ENCODE data around the gene CCDC91. TPM values are rescaled to one million over a fixed set of nuclear protein-coding genes. Genes with fewer than 3 reads are reported as not detected.

CCDC91 gene
- total RNA-seq, 1 experiment from 2014 or later, result 15.7 TPM

DNA sequence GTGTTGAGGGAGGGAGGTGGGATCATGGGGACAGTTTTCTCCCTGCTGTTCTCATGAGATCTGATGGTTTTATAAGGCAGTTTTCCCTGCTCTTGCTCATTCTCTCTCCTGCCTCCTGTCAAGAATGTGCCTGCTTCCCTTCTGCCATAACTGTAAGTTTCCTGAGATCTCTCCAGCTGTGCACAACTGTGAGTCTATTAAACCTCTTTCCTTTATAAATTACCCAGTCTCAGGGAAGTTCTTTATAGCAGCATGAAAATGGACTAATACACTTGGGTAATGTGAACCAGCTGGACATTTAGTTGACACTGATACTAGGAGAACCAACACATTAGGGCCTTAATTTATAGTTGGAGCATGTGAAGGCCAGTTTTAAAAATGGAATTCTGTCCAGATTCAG is 12.4 kb upstream of the CCDC91 start (continued):
- TF ChIP-seq, protein P1, sequence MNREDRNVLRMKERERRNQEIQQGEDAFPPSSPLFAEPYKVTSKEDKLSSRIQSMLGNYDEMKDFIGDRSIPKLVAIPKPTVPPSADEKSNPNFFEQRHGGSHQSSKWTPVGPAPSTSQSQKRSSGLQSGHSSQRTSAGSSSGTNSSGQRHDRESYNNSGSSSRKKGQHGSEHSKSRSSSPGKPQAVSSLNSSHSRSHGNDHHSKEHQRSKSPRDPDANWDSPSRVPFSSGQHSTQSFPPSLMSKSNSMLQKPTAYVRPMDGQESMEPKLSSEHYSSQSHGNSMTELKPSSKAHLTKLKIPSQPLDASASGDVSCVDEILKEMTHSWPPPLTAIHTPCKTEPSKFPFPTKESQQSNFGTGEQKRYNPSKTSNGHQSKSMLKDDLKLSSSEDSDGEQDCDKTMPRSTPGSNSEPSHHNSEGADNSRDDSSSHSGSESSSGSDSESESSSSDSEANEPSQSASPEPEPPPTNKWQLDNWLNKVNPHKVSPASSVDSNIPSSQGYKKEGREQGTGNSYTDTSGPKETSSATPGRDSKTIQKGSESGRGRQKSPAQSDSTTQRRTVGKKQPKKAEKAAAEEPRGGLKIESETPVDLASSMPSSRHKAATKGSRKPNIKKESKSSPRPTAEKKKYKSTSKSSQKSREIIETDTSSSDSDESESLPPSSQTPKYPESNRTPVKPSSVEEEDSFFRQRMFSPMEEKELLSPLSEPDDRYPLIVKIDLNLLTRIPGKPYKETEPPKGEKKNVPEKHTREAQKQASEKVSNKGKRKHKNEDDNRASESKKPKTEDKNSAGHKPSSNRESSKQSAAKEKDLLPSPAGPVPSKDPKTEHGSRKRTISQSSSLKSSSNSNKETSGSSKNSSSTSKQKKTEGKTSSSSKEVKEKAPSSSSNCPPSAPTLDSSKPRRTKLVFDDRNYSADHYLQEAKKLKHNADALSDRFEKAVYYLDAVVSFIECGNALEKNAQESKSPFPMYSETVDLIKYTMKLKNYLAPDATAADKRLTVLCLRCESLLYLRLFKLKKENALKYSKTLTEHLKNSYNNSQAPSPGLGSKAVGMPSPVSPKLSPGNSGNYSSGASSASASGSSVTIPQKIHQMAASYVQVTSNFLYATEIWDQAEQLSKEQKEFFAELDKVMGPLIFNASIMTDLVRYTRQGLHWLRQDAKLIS (CRISPR knock-in tag; IDR thresholded peaks at IDR 0.05; ENCODE audit: borderline replicate concordance), result no peak
- TF ChIP-seq, protein P2, sequence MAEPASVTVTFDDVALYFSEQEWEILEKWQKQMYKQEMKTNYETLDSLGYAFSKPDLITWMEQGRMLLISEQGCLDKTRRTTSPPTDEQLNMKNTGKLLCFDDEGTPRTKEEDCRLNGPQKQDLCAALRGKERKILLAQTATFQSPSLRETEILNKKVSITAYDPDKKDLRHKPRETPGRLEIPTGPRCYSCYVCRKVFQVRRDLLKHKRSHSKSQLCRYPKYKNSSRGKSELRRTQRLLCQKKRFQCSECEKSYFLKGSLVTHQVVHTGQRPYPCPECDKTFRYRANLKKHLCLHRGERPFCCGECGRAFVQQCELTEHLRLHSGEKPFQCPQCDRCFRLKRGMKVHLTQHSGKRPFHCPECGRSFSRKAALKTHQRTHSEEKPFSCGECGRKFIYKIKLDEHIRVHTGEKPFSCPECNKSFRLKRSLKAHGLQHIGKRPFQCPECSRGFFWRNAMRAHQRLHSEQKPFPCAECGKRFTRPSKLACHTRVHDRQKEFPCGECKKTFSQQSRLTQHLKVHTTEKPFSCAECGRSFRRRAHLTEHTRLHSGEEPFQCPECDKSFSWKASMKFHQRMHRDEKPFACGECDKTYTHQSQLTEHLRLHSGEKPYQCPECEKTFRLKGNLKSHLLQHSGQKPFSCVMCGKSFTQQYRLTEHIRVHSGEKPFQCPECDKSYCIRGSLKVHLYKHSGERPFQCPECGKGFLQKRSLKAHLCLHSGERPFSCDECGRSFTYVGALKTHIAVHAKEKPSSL (CRISPR knock-in tag; conservative IDR thresholded peaks at IDR 0.05), result no peak
- TF ChIP-seq CREB1 (CRISPR knock-in tag; IDR thresholded peaks at IDR 0.05), result no peak
- TF ChIP-seq, protein P3, sequence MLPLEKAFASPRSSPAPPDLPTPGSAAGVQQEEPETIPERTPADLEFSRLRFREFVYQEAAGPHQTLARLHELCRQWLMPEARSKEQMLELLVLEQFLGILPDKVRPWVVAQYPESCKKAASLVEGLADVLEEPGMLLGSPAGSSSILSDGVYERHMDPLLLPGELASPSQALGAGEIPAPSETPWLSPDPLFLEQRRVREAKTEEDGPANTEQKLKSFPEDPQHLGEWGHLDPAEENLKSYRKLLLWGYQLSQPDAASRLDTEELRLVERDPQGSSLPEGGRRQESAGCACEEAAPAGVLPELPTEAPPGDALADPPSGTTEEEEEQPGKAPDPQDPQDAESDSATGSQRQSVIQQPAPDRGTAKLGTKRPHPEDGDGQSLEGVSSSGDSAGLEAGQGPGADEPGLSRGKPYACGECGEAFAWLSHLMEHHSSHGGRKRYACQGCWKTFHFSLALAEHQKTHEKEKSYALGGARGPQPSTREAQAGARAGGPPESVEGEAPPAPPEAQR (CRISPR knock-in tag; IDR thresholded peaks at IDR 0.05), result no peak
- no peak for TF ChIP-seq ATF1 (CRISPR knock-in tag; IDR thresholded peaks at IDR 0.05)

DNA sequence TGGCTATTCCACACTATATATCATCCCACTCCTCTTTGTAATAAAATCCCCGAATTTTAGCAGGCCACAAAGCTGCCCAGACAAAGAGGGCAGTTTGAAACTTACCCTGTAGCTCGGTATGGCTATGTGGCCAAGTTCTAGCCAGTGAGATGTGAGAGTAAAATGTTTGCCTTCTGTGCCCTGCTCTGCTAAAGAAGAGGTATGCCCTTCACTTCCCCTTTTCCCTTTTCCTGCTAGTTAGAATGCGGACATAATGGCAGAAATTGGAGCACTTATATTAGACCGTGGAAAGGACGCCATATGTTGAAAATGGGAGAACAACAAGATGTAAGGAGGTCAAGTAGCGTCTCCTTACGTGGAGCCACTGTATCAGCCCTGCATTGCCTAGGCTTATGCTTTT is 11.5 kb upstream of the CCDC91 start:
- Mint-ChIP-seq H3K4me3 (no peak overlapping the region), H3K9me3 (peaks cover 11% of the 10 kb centered on the region), H3K36me3 (no peaks in the 10 kb centered on the region), H3K27me3 (ENCODE audit: low read depth) (no peaks in the 10 kb centered on the region), H3K4me1 (no peaks in the 10 kb centered on the region), H3K27ac (no peak overlapping the region)
- ATAC-seq (no peak), DNase-seq (ENCODE audit: low spot score) (no peak)
- ChIA-PET POLR2A (no interaction called here), CTCF (no interaction called here)
- TF ChIP-seq TEAD1 (CRISPR knock-in tag; IDR thresholded peaks at IDR 0.05) (no peak), ZNF671 (CRISPR knock-in tag; IDR thresholded peaks at IDR 0.05) (no peak), JAZF1 (CRISPR knock-in tag; IDR thresholded peaks at IDR 0.05) (no peak), TEAD4 (CRISPR knock-in tag; IDR thresholded peaks at IDR 0.05) (no peak), PRRX2 (CRISPR knock-in tag; IDR thresholded peaks at IDR 0.05) (no peak), FOXJ3 (CRISPR knock-in tag; IDR thresholded peaks at IDR 0.05; ENCODE audit: borderline replicate concordance) (no peak), ZNF416 (CRISPR knock-in tag; IDR thresholded peaks at IDR 0.05) (no peak), SMAD4 (CRISPR knock-in tag; IDR thresholded peaks at IDR 0.05) (no peak)
- TF ChIP-seq, protein P4, sequence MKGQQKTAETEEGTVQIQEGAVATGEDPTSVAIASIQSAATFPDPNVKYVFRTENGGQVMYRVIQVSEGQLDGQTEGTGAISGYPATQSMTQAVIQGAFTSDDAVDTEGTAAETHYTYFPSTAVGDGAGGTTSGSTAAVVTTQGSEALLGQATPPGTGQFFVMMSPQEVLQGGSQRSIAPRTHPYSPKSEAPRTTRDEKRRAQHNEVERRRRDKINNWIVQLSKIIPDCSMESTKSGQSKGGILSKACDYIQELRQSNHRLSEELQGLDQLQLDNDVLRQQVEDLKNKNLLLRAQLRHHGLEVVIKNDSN (CRISPR knock-in tag; IDR thresholded peaks at IDR 0.05), result no peak
- TF ChIP-seq, protein P5, sequence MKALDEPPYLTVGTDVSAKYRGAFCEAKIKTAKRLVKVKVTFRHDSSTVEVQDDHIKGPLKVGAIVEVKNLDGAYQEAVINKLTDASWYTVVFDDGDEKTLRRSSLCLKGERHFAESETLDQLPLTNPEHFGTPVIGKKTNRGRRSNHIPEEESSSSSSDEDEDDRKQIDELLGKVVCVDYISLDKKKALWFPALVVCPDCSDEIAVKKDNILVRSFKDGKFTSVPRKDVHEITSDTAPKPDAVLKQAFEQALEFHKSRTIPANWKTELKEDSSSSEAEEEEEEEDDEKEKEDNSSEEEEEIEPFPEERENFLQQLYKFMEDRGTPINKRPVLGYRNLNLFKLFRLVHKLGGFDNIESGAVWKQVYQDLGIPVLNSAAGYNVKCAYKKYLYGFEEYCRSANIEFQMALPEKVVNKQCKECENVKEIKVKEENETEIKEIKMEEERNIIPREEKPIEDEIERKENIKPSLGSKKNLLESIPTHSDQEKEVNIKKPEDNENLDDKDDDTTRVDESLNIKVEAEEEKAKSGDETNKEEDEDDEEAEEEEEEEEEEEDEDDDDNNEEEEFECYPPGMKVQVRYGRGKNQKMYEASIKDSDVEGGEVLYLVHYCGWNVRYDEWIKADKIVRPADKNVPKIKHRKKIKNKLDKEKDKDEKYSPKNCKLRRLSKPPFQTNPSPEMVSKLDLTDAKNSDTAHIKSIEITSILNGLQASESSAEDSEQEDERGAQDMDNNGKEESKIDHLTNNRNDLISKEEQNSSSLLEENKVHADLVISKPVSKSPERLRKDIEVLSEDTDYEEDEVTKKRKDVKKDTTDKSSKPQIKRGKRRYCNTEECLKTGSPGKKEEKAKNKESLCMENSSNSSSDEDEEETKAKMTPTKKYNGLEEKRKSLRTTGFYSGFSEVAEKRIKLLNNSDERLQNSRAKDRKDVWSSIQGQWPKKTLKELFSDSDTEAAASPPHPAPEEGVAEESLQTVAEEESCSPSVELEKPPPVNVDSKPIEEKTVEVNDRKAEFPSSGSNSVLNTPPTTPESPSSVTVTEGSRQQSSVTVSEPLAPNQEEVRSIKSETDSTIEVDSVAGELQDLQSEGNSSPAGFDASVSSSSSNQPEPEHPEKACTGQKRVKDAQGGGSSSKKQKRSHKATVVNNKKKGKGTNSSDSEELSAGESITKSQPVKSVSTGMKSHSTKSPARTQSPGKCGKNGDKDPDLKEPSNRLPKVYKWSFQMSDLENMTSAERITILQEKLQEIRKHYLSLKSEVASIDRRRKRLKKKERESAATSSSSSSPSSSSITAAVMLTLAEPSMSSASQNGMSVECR (CRISPR knock-in tag; IDR thresholded peaks at IDR 0.05; ENCODE audit: borderline replicate concordance), result no peak
- TF ChIP-seq, protein P6, sequence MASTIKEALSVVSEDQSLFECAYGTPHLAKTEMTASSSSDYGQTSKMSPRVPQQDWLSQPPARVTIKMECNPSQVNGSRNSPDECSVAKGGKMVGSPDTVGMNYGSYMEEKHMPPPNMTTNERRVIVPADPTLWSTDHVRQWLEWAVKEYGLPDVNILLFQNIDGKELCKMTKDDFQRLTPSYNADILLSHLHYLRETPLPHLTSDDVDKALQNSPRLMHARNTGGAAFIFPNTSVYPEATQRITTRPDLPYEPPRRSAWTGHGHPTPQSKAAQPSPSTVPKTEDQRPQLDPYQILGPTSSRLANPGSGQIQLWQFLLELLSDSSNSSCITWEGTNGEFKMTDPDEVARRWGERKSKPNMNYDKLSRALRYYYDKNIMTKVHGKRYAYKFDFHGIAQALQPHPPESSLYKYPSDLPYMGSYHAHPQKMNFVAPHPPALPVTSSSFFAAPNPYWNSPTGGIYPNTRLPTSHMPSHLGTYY (CRISPR knock-in tag; IDR thresholded peaks at IDR 0.05), result no peak
- TF ChIP-seq, protein P7, sequence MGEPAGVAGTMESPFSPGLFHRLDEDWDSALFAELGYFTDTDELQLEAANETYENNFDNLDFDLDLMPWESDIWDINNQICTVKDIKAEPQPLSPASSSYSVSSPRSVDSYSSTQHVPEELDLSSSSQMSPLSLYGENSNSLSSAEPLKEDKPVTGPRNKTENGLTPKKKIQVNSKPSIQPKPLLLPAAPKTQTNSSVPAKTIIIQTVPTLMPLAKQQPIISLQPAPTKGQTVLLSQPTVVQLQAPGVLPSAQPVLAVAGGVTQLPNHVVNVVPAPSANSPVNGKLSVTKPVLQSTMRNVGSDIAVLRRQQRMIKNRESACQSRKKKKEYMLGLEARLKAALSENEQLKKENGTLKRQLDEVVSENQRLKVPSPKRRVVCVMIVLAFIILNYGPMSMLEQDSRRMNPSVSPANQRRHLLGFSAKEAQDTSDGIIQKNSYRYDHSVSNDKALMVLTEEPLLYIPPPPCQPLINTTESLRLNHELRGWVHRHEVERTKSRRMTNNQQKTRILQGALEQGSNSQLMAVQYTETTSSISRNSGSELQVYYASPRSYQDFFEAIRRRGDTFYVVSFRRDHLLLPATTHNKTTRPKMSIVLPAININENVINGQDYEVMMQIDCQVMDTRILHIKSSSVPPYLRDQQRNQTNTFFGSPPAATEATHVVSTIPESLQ (CRISPR knock-in tag; IDR thresholded peaks at IDR 0.05), result no peak
- TF ChIP-seq, protein P8, sequence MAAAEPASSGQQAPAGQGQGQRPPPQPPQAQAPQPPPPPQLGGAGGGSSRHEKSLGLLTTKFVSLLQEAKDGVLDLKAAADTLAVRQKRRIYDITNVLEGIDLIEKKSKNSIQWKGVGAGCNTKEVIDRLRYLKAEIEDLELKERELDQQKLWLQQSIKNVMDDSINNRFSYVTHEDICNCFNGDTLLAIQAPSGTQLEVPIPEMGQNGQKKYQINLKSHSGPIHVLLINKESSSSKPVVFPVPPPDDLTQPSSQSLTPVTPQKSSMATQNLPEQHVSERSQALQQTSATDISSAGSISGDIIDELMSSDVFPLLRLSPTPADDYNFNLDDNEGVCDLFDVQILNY (CRISPR knock-in tag; IDR thresholded peaks at IDR 0.05), result no peak
- TF ChIP-seq, protein P9, sequence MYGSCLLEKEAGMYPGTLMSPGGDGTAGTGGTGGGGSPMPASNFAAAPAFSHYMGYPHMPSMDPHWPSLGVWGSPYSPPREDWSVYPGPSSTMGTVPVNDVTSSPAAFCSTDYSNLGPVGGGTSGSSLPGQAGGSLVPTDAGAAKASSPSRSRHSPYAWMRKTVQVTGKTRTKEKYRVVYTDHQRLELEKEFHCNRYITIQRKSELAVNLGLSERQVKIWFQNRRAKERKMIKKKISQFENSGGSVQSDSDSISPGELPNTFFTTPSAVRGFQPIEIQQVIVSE (CRISPR knock-in tag; IDR thresholded peaks at IDR 0.05; ENCODE audit: borderline replicate concordance), result no peak
